NCI-H2227 (cell line): Measurements from ENCODE around the gene SLC17A3.
A peak's percentile ranks its signal among the peaks of the same experiment; 100 is the strongest.

Experiments used
- DNase-seq: peaks from one replicate; lab custom pipeline; 2025; ENCODE audit not compliant: unreplicated experiment; lab: John Stamatoyannopoulos, UW

SLC17A3 gene

GRCh38 chr6:25835442-25836283 is 38.4 kb downstream of the SLC17A3 start:
- DNase-seq, result no peak

- DNase-seq, result no peak
Observed at GRCh38 chr6:25834950-25835349, 39.1 kb downstream of the SLC17A3 start.

DNA sequence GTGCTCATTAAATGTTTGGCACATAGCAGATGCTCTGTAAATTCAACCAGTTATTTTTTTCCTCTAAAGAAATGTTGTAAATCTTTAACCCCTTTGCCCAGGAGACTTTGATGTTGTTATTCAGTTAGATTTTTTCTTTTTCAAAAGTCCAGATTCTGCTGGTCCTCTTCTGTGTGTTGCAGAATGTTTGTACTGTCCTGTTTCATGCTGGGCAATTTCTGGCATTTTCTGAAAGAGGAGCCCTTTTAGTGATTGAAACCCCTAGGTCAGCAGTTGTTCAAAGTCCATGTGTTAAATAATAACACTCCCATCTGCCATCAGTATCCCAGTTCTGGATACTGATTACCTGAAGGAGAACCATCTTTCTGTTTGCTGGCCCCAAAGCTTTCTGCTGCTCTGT is 40.9 kb downstream of the SLC17A3 start:
- no peak for DNase-seq

GRCh38 chr6:25832670-25833069 is 41.4 kb downstream of the SLC17A3 start:
- DNase-seq, result no peak

DNA sequence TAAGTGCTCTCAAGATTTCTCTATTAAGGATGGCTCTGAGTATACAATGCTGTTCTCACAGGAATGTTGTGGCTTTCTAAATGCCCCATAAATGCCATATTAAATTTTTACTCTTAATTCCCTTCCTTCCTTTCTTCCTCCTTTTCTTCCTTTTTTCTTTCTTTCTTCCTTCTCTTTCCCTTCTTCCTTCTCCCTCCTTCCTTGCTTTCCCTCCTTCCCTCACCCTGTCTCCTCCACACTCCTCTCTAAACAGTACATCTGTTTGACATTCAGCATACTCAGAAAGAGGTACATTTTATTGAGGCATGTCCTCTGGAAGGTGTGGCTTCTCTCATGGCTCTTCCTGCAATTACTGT is 41.8 kb downstream of the SLC17A3 start:
- no peak for DNase-seq

- DNase-seq, result no peak
Observed at GRCh38 chr6:25831532-25832306, 42.3 kb downstream of the SLC17A3 start, which contains the start of gene SLC17A1. TSS of gene SLC17A1 (minus strand) at chr6:25832052. CDS start at chr6:25830557, 1,495 bp downstream.

DNA sequence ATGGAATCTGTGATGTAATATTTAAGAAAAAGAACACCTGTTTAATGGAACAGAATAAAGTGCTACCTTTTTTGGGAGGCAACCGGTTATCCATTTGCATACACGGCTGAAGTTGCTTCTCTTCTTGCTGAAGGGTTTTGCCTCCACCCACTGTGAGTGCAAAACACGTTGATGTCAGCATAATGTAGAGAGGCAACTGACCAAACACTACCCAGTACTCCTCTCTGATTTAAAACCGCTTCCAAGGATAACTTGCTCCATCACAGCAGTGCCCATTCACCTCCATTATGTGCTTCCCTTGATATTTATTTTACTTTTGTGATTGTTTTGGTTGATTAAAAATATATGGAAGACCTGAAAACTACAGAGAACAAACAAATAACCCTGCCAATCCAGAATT is 43.6 kb downstream of the SLC17A3 start:
- DNase-seq, result no peak

DNA sequence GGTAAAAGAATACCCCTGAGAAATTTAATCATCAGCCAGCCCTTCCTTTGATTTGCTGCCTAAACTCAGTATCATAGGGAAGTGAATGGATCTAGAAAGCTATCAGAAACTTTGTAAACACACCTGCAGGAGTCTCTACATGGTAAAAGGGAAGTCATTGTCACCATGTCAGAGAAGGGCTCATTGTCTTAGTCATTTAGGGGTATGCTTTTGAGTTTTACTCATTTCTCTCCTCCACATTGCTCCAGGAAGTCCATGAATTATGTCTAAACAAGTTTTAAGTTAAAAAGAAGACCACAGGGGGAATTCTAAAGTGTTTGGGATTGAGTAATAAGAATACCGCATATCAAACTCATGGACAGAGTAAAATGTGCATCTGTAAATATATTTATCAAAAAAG is 44.7 kb downstream of the SLC17A3 start:
- DNase-seq, result no peak

- no peak for DNase-seq
Observed at GRCh38 chr6:25821341-25821740, 52.7 kb downstream of the SLC17A3 start.

DNA sequence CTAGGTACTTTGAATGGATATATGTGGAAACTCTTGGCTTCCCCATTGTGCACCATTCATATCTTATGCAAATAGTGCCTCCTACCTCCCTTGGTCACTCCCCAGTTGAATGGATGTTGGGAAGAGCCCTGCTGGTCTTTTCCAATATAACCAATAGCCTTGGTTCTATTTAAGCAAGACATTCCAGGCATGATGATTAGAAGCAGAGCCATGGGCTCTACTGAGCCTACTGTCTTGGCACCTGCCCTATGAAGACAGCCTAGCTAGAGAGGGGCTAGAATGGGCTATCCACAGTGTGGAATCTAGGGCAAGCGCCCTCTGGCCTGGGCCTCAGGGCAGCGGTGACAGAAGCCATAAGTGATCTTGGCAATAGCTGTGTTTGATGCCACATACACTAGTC is 57.8 kb downstream of the SLC17A3 start:
- DNase-seq, result no peak

- no peak for DNase-seq
Observed at GRCh38 chr6:25815194-25815593, 58.8 kb downstream of the SLC17A3 start.

GRCh38 chr6:25804804-25805203 is 69.2 kb downstream of the SLC17A3 start:
- no peak for DNase-seq

DNA sequence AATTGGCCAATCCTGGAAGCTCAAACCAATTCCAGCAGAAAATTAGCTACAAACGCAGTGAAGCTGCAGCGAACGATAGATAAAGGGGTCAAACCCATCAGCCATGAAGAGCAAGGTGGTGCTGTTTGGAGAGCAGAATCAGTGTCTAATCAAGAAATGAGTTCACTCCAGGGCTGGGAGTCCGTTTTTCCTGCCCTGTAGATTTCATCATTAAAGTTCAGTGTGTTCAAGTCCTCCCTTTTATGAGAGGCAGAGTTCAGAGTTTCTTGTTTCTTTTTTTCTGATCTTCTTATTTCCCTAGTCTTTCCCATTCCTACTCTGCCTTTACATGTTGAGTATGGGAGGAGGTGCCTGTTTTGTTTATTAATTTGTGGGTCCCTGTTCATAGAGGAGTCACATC is 72.6 kb downstream of the SLC17A3 start:
- peak; percentile 17 for DNase-seq
